Fibroblast of peridontal ligament (primary cell): ENCODE measurements around the gene ELMOD1.

Source experiments
- DNase-seq: peaks from one replicate; pipeline ENCODE4 v3.0.0-alpha.2; 2010; ENCODE audit errors: extremely low read depth

ELMOD1 gene

GRCh38 chr11:107683807-107684206 lies 92.9 kb downstream of the ELMOD1 start:
- no peak for DNase-seq

GRCh38 chr11:107688322-107688918 lies 97.5 kb downstream of the ELMOD1 start:
- DNase-seq, result no peak

GRCh38 chr11:107689317-107690202 lies 98.6 kb downstream of the ELMOD1 start:
- DNase-seq, result peak; percentile 75

GRCh38 chr11:107691000-107691750 lies 100.2 kb downstream of the ELMOD1 start:
- peak; percentile 47 for DNase-seq

- DNase-seq, result peak; percentile 31
These were observed 104.5 kb downstream of the ELMOD1 start for GRCh38 chr11:107695446-107695845.

- DNase-seq, result peak; percentile 94
These were observed 105.2 kb downstream of the ELMOD1 start for GRCh38 chr11:107696140-107696539.

GRCh38 chr11:107697291-107697690 lies 106.3 kb downstream of the ELMOD1 start:
- DNase-seq, result no peak

- DNase-seq, result no peak
These were observed 108.7 kb downstream of the ELMOD1 start for GRCh38 chr11:107699371-107700285.

- DNase-seq, result no peak
These were observed 111.2 kb downstream of the ELMOD1 start for GRCh38 chr11:107702109-107702660.

- no peak for DNase-seq
These were observed 111.8 kb downstream of the ELMOD1 start for GRCh38 chr11:107702723-107703122.

GRCh38 chr11:107704451-107704850 lies 113.5 kb downstream of the ELMOD1 start:
- DNase-seq, result no peak

GRCh38 chr11:107705027-107705426 lies 114.1 kb downstream of the ELMOD1 start:
- peak; percentile 83 for DNase-seq

GRCh38 chr11:107706531-107706930 lies 115.6 kb downstream of the ELMOD1 start:
- no peak for DNase-seq

GRCh38 chr11:107707215-107707671 lies 116.3 kb downstream of the ELMOD1 start:
- no peak for DNase-seq

- no peak for DNase-seq
These were observed 116.9 kb downstream of the ELMOD1 start for GRCh38 chr11:107707807-107708206.

GRCh38 chr11:107708792-107709191 lies 117.8 kb downstream of the ELMOD1 start:
- no peak for DNase-seq

- no peak for DNase-seq
These were observed 119.4 kb downstream of the ELMOD1 start for GRCh38 chr11:107710301-107710700.

GRCh38 chr11:107711861-107712755 lies 121.2 kb downstream of the ELMOD1 start, which contains the start of gene SLN:
SLN (minus strand) TSS chr11:107712056.
- DNase-seq, result no peak

GRCh38 chr11:107713009-107713408 lies 122.1 kb downstream of the ELMOD1 start:
- DNase-seq, result no peak
